Measurements from ENCODE around the gene C3orf22.

The C3orf22 gene

DNA sequence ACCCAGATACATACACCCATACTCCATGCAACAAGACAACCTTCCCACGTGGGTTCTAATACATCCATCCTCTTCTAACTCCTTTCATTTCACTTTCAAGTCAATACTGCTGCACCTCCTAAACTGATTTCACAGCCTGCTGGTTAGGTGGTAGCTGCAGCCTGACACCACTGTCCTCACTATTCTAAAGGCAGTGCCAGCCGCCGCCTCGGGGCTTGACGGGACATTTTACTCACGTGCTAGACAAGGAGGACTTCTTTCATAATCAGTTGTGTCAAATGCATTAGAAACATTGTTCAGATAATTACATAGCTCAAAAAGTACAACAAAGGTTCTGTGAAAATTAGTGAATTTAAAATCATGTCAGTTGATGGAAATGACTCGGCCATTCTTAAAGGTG, 47.4 kb downstream of the C3orf22 start:
- DNase-seq, result no peak

- no peak for DNase-seq
Measured at GRCh38 chr3:126510308-126510910, 48.3 kb downstream of the C3orf22 start.

- no peak for DNase-seq
Measured at GRCh38 chr3:126509597-126510307, 49.0 kb downstream of the C3orf22 start.

GRCh38 chr3:126508564-126508964, 50.2 kb downstream of the C3orf22 start:
- no peak for DNase-seq

DNA sequence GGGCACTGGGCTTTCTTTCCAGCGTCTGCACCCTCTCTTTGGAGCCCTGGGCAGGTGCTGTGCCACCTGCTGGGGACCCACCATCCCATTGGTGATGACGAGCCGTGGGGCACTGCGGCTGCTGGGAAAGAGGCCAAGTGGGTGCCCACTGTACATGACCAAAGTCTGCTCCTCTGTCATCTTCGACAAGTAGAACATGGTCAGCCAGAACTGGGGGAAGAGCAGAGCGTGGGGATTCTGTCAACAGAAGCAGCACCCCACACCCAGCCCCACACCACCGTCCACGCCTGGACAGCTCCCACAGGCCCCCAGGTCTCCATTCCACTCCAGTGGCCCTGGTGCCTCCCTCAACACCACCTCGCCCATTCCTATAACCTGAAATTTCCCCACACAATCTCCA, 50.8 kb downstream of the C3orf22 start:
- no peak for DNase-seq

- no peak for DNase-seq
Measured at GRCh38 chr3:126503701-126504100, 55.0 kb downstream of the C3orf22 start.

DNA sequence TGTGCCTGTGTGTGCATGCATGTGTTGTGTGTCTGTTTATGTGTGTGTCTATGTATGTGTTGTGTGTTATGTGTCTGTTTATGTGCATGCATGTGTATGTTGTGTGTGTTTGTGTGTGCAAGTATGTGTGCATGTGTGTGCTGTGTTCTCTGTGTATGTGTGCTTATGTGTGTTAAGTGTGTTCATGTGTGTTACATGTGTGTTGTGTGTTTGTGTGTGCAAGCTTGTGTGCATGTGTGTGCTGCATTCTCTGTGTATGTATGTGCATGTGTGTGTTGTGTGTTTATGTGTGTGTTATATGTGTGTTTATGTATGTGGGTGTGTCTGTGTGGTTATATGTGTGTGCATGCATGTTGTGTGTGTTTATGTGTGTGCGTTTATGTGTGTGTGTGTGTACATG, 56.1 kb downstream of the C3orf22 start:
- DNase-seq, result no peak

DNA sequence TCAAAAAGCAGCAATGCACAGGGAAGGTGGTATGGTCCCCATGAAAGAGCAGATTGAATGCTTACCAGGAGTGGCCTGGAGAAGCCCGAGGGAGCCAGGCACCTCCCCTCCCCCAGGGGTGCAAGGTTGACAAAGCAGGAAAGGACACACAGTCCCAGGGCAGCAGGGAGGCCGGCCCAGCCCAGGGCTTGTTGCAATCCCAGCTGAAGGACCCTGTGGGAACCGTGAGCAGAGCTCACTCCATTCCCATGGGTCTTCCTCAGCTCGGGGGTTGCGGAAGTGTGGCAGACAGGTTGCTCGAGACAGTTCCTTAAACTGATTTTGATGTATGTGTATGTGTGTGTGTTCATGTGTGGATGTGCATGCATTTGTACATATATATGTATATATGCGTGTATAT, 57.0 kb downstream of the C3orf22 start:
- no peak for DNase-seq

GRCh38 chr3:126501054-126501453, 57.7 kb downstream of the C3orf22 start:
- DNase-seq, result no peak

DNA sequence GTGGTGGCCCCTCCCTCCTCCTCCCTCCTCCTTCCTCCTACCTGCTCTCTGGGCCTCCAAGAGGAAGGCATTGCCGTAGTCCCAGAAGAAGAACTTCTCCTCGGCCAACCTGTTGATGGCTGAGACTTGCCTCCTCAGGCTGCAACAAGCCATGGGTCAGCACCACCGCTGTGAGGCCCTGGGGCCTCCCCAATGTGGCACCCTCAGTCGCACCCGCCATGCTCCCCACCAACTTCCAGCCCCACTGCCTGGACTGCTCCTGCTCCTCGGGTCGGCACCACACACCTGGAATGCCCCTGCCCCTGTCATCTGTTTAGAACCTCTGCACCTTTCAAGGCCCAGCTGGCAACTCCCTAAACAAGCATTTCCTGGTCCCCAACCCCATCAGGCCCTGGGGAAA, 58.7 kb downstream of the C3orf22 start:
- DNase-seq, result no peak

All from kidney glomerular epithelial cell (primary cell).